ENCODE results near the gene GLRX2.

GRCh38 chr1:193069748-193070385 is 35.3 kb downstream of the GLRX2 start:
- TF ChIP-seq, protein P1, sequence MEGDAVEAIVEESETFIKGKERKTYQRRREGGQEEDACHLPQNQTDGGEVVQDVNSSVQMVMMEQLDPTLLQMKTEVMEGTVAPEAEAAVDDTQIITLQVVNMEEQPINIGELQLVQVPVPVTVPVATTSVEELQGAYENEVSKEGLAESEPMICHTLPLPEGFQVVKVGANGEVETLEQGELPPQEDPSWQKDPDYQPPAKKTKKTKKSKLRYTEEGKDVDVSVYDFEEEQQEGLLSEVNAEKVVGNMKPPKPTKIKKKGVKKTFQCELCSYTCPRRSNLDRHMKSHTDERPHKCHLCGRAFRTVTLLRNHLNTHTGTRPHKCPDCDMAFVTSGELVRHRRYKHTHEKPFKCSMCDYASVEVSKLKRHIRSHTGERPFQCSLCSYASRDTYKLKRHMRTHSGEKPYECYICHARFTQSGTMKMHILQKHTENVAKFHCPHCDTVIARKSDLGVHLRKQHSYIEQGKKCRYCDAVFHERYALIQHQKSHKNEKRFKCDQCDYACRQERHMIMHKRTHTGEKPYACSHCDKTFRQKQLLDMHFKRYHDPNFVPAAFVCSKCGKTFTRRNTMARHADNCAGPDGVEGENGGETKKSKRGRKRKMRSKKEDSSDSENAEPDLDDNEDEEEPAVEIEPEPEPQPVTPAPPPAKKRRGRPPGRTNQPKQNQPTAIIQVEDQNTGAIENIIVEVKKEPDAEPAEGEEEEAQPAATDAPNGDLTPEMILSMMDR (IDR thresholded peaks at IDR 0.05): peak in 1 of 7 experiments; percentile 11
- TF ChIP-seq POLR2A (IDR thresholded peaks at IDR 0.05): no peak

Measured in body of pancreas (tissue), 4 donors.